22Rv1 (cell line): ENCODE results near the gene PDE4DIP.
"Not testable (repeated sequence)": the region's sequence is repeated elsewhere in the genome, so short reads cannot be mapped to it uniquely, and the experiment has no call there.

ENCODE experiments used
- ZFX ChIP-seq: fragments of 450-650 bp; IDR thresholded peaks from 2 replicates; pipeline ENCODE4 v1.6.1; 2017; ENCODE audit warnings: antibody characterized with exemption, borderline replicate concordance
- TF ChIP-seq, protein P1 (sequence below): fragments of 450-650 bp; IDR thresholded peaks from 2 replicates; pipeline ENCODE4 v1.5.1; 2017; ENCODE audit warnings: mild to moderate bottlenecking

DNA sequence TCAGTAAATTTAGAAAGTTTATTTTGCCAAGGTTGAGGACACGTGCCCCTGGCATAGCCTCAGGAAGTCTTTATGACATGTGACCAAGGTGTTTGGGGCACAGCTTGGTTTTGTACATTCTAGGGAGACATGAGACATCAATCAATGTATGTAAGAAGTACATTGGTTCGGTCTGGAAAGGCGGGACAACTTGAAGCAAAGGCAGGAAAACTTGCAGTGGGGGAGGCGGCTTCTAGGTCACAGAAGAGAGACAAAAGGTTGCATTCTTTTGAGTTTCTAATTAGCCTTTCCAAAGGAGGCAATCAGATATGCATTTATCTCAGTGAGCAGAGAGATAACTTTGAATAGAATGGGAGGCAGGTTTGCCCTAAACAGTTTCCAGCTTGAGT lies 57.7 kb downstream of the PDE4DIP start:
- TF ChIP-seq, protein P1, sequence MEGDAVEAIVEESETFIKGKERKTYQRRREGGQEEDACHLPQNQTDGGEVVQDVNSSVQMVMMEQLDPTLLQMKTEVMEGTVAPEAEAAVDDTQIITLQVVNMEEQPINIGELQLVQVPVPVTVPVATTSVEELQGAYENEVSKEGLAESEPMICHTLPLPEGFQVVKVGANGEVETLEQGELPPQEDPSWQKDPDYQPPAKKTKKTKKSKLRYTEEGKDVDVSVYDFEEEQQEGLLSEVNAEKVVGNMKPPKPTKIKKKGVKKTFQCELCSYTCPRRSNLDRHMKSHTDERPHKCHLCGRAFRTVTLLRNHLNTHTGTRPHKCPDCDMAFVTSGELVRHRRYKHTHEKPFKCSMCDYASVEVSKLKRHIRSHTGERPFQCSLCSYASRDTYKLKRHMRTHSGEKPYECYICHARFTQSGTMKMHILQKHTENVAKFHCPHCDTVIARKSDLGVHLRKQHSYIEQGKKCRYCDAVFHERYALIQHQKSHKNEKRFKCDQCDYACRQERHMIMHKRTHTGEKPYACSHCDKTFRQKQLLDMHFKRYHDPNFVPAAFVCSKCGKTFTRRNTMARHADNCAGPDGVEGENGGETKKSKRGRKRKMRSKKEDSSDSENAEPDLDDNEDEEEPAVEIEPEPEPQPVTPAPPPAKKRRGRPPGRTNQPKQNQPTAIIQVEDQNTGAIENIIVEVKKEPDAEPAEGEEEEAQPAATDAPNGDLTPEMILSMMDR = not testable (repeated sequence)
- not testable (repeated sequence) for TF ChIP-seq ZFX
